Body of pancreas (tissue), 4 donors: Measurements from ENCODE around the gene IFNA5. TPM values are rescaled to one million over a fixed set of nuclear protein-coding genes. Genes with fewer than 3 reads are reported as not detected.

Experiments used
- ATAC-seq: fragments of 150-250 bp; one replicate; pipeline ENCODE4 v1.9.1; 2016
- DNase-seq, 4 donors: peaks; one replicate each; pipeline ENCODE4 v3.0.0-alpha.2; 2019
- H3K27ac ChIP-seq, 4 donors: fragments of 200-600 bp; sonication (generic); 1 replicate in 3 of 4; 2 replicates in 1 of 4; pipeline versions ENCODE4 v1.5.1 to v1.6.1; 2016 to 2019; ENCODE audit warnings: mild to moderate bottlenecking in 1 of 4, mixed read lengths in 1 of 4, moderate library complexity in 1 of 4
- H3K27me3 ChIP-seq, 2 donors: fragments of 200-600 bp; sonication (generic); one replicate each; pipeline ENCODE4 v1.6.0; 2016; ENCODE audit warnings: mild to moderate bottlenecking in 1 of 2
- H3K36me3 ChIP-seq, 2 donors: fragments of 200-600 bp; sonication (generic); replicated peaks in 1 of 2; 2 replicates each; pipeline ENCODE4 v1.5.1; 2016; ENCODE audit warnings: low read depth in 2 of 2; ENCODE audit not compliant: insufficient read depth in 1 of 2
- H3K4me1 ChIP-seq: fragments of 200-600 bp; sonication (generic); one replicate; pipeline ENCODE4 v1.6.0; 2016
- H3K4me3 ChIP-seq, 2 donors: fragments of 200-600 bp; sonication (generic); 1 replicate in 1 of 2; 2 replicates in 1 of 2; pipeline ENCODE4 v1.5.1; 2016 to 2019
- H3K9me3 ChIP-seq, 3 donors: fragments of 200-600 bp; sonication (generic); 1 replicate in 2 of 3; 2 replicates in 1 of 3; pipeline ENCODE4 v1.5.1; 2016
- CTCF ChIP-seq, 7 experiments: fragments of 450-650 bp in 4 of 7; fragments of 200-600 bp in 3 of 7; sonication (generic) in 3 of 7; IDR thresholded peaks; one replicate each; pipeline ENCODE4 v1.5.1; 2016 to 2019; ENCODE audit warnings: antibody characterized with exemption in 7 of 7
- POLR2A ChIP-seq, 3 donors: fragments of 450-650 bp; IDR thresholded peaks; one replicate each; pipeline ENCODE4 v1.6.1; 2016; ENCODE audit warnings: antibody characterized with exemption in 3 of 3, mild to moderate bottlenecking in 2 of 3
- WGBS, 2 donors: methylation state at CpG; one replicate each; pipeline ENCODE4 v1.1.5; 2017; 5-methylcytosine and 5-hydroxymethylcytosine counted together
- intact Hi-C: fragments of 100-400 bp; cut with DNase I; formaldehyde crosslinking; loops from one replicate; pipeline ENCODE4 v1.15.1; 2023
- total RNA-seq, 2 donors: library from RNA; depleted of rRNA; stranded (reverse); fragments of >200 nt; gene quantifications; one replicate each; pipeline ENCODE4 v1.1.0, GENCODE V29; 2016

Gene IFNA5
- total RNA-seq = not detected

GRCh38 chr9:21305213-21305612 lies at the start of gene IFNA5:
Gene IFNA5, minus strand, starts transcription at chr9:21305313. Its CDS starts 57 bp downstream, at chr9:21305256.
- no peaks in the 10 kb centered on the region for H3K27me3 ChIP-seq
- no peak within 1 kb of the TSS for H3K4me3 ChIP-seq
- H3K27ac ChIP-seq = no peak within 1 kb of the TSS
- no peak for ATAC-seq
- WGBS, 2 donors = 64 to 67% methylated on average over 2 of the region's 2 CpGs
- intact Hi-C loops = no loop called here
- TF ChIP-seq POLR2A (IDR thresholded peaks at IDR 0.05) (no peak), CTCF (IDR thresholded peaks at IDR 0.05) (no peak)
- no peaks in the 10 kb centered on the region for H3K9me3 ChIP-seq
- H3K4me1 ChIP-seq = no peaks in the 10 kb centered on the region
- DNase-seq = no peak
- no peaks in the 10 kb centered on the region for H3K36me3 ChIP-seq

GRCh38 chr9:21350787-21351186 lies 45.7 kb upstream of the IFNA5 start, which contains the start of gene IFNA6:
Gene IFNA6, minus strand, starts transcription at chr9:21350887. Its CDS starts 0 bp downstream, at chr9:21350887.
- DNase-seq (no peak), ATAC-seq (no peak)
- intact Hi-C loops = no loop called here
- Histone ChIP-seq H3K9me3 (no peaks in the 10 kb centered on the region), H3K27ac (no peak within 1 kb of the TSS), H3K27me3 (peaks cover 0 to 4% of the 10 kb centered on the region in 2 donors), H3K4me1 (no peaks in the 10 kb centered on the region), H3K36me3 (no peaks in the 10 kb centered on the region), H3K4me3 (no peak within 1 kb of the TSS)
- TF ChIP-seq CTCF (IDR thresholded peaks at IDR 0.05) = no peak
- TF ChIP-seq POLR2A (IDR thresholded peaks at IDR 0.05) = no peak
- WGBS, 2 donors = 46 to 61% methylated on average over 1 of the region's 1 CpG

GRCh38 chr9:21348430-21348970 lies 43.4 kb upstream of the IFNA5 start:
- no peaks in the 10 kb centered on the region for H3K4me1 ChIP-seq
- H3K9me3 ChIP-seq = no peaks in the 10 kb centered on the region
- H3K4me3 ChIP-seq = no peak overlapping the region
- intact Hi-C loops = no loop called here
- H3K27me3 ChIP-seq = peaks cover 0 to 4% of the 10 kb centered on the region in 2 donors
- ATAC-seq (no peak), DNase-seq (no peak)
- no peak overlapping the region for H3K27ac ChIP-seq
- H3K36me3 ChIP-seq = no peaks in the 10 kb centered on the region
- 56 to 63% methylated on average over 3 of the region's 3 CpGs for WGBS, 2 donors
- TF ChIP-seq POLR2A (IDR thresholded peaks at IDR 0.05) = no peak

- TF ChIP-seq CTCF (IDR thresholded peaks at IDR 0.05) (no peak), POLR2A (IDR thresholded peaks at IDR 0.05) (no peak)
- intact Hi-C loops = no loop called here
- WGBS, 2 donors = 76 to 83% methylated on average over 4 of the region's 4 CpGs
Observed at GRCh38 chr9:21340735-21341134, 35.6 kb upstream of the IFNA5 start.

GRCh38 chr9:21336457-21336856 lies 31.3 kb upstream of the IFNA5 start:
- no peak for DNase-seq
- Histone ChIP-seq H3K27me3 (no peaks in the 10 kb centered on the region), H3K4me3 (no peak overlapping the region), H3K36me3 (no peaks in the 10 kb centered on the region), H3K4me1 (peaks cover 27% of the 10 kb centered on the region), H3K9me3 (no peaks in the 10 kb centered on the region), H3K27ac (no peak overlapping the region)
- TF ChIP-seq POLR2A (IDR thresholded peaks at IDR 0.05) (no peak), CTCF (IDR thresholded peaks at IDR 0.05) (no peak)
- no peak for ATAC-seq
- intact Hi-C loops = no loop called here

More at GRCh38 chr9:21340735-21341134, 35.6 kb upstream of the IFNA5 start:
- ATAC-seq = no peak
- H3K36me3 ChIP-seq = no peaks in the 10 kb centered on the region
- H3K9me3 ChIP-seq = no peaks in the 10 kb centered on the region
- H3K27ac ChIP-seq = no peak overlapping the region
- H3K4me3 ChIP-seq = no peak overlapping the region
- no peaks in the 10 kb centered on the region for H3K27me3 ChIP-seq
- DNase-seq = no peak
- no peaks in the 10 kb centered on the region for H3K4me1 ChIP-seq
